ENCODE results near the gene ATP1A4. TPM values are rescaled to one million over a fixed set of nuclear protein-coding genes. Genes with fewer than 3 reads are reported as not detected.

Gene ATP1A4
- total and polyA plus RNA-seq, 2 of the 8 experiments (the other 6 are each of a cell fraction or from before 2014, with no cell fraction given) = 0.48 to 0.61 TPM

DNA sequence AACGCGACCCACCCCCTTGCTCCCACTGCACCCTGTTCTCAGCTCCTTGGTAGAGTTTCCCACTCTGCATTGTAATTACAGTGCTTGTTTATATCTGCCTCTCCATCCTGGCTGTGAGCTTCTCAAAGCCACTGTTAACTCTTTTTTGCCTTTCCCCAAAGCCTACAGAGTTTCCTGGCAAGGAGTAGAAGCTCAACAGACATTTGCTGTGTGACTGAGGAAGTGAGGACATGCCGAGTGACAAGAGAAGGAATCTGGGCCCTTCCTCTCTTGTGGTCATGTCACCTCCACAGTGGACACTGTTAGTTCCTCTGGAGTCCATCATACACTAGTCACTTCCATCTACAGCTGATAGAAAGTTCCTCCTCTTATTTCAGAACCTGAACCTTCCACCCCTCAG, 46.9 kb upstream of the ATP1A4 start:
- peaks cover 6 to 22% (median 15%) of the 10 kb centered on the region in 4 experiments for H3K4me1 ChIP-seq (replicated peaks in 1 of 4; ENCODE audit: control insufficient read depth in 3 of 4, insufficient read depth in 4 of 4, low read length in 3 of 4)
- peak overlapping the region; percentile 11; the same call in 1 of the 2 replicates for H2BK20ac ChIP-seq (ENCODE audit: low read length)
- no peaks in the 10 kb centered on the region for H3K79me1 ChIP-seq (ENCODE audit: low read depth, low read length)
- FAIRE-seq (no peak), DNase-seq (ENCODE audit: low read depth in 1 of 2, low spot score in 2 of 2) (no peak)
- TF ChIP-seq CEBPB (IDR thresholded peaks at IDR 0.05; ENCODE audit: low read depth, low read length) = no peak
- TF ChIP-seq, protein P1, sequence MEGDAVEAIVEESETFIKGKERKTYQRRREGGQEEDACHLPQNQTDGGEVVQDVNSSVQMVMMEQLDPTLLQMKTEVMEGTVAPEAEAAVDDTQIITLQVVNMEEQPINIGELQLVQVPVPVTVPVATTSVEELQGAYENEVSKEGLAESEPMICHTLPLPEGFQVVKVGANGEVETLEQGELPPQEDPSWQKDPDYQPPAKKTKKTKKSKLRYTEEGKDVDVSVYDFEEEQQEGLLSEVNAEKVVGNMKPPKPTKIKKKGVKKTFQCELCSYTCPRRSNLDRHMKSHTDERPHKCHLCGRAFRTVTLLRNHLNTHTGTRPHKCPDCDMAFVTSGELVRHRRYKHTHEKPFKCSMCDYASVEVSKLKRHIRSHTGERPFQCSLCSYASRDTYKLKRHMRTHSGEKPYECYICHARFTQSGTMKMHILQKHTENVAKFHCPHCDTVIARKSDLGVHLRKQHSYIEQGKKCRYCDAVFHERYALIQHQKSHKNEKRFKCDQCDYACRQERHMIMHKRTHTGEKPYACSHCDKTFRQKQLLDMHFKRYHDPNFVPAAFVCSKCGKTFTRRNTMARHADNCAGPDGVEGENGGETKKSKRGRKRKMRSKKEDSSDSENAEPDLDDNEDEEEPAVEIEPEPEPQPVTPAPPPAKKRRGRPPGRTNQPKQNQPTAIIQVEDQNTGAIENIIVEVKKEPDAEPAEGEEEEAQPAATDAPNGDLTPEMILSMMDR (IDR thresholded peaks at IDR 0.05; ENCODE audit: control extremely low read depth in 1 of 3, insufficient read depth in 1 of 3, low read depth in 1 of 3, low read length in 3 of 3) = no peak
- TF ChIP-seq KDM1A (IDR thresholded peaks at IDR 0.05; ENCODE audit: borderline replicate concordance, low read length) = no peak
- TF ChIP-seq KDM5A (IDR thresholded peaks at IDR 0.05; ENCODE audit: low read length) = no peak
- no peak for TF ChIP-seq YY1 (IDR thresholded peaks at IDR 0.05; ENCODE audit: low read depth, low read length)
- TF ChIP-seq HDAC2 (IDR thresholded peaks at IDR 0.05; ENCODE audit: borderline replicate concordance in 1 of 2, low read depth in 2 of 2, low read length in 2 of 2) = no peak
- no peak for TF ChIP-seq TAF7 (optimal IDR thresholded peaks at IDR 0.05; ENCODE audit: borderline replicate concordance, low read depth, low read length)
- ChIA-PET CTCF (ENCODE audit: partially characterized antibody) (interaction anchor here (1.1 to 7.4 kb wide), 25 partner anchors 9 to 187 kb away, joined by 3 to 256 read pairs (median 8); partner anchors contain the start of genes ATP1A2, CASQ1 and KCNJ9), POLR2A (ENCODE audit: partially characterized antibody) (interaction anchor here (0.7 to 4.2 kb wide), 9 partner anchors 9 to 144 kb away, joined by 3 to 31 read pairs (median 3); partner anchors contain the start of gene ATP1A2)
- H4K5ac ChIP-seq (ENCODE audit: insufficient read length, low read depth, low read length) = no peak overlapping the region
- H3K56ac ChIP-seq (replicated peaks; ENCODE audit: insufficient read length, low read depth, low read length) = no peak overlapping the region
- peak overlapping the region; percentile 1 for H3K18ac ChIP-seq (ENCODE audit: extremely low read depth, low read length)
- no peaks in the 10 kb centered on the region for H4K20me1 ChIP-seq (replicated peaks in 1 of 2; ENCODE audit: control insufficient read depth in 1 of 2, insufficient read depth in 2 of 2, low read length in 2 of 2)
- H3K4me3 ChIP-seq (ENCODE audit: extremely low read depth in 1 of 4, insufficient read depth in 2 of 4, low read depth in 3 of 4, low read length in 4 of 4) = no peak overlapping the region
- H3K27ac ChIP-seq (ENCODE audit: low read depth, low read length) = peak overlapping the region; percentile 6; the same call in 1 of the 2 replicates
- H3K36me3 ChIP-seq (ENCODE audit: control insufficient read depth in 2 of 4, insufficient read depth in 4 of 4, low read length in 3 of 4) = no peaks in the 10 kb centered on the region
- no peak overlapping the region for H2BK15ac ChIP-seq (ENCODE audit: low read length)
- 72% methylated on average over 3 of the region's 3 CpGs; no CpG with 5 or more reads in 1 of the 2 experiments for WGBS, 2 experiments (ENCODE audit: extremely low coverage in 1 of 2, insufficient coverage in 1 of 2, insufficient read length in 1 of 2, insufficient replicate concordance in 2 of 2, low coverage in 1 of 2, low lambda C conversion rate in 2 of 2, missing lambda C conversion rate in 1 of 2)
- H2AFZ ChIP-seq (ENCODE audit: low read length) = peak overlapping the region; percentile 65
- no peak overlapping the region for H2BK5ac ChIP-seq (ENCODE audit: low read depth, low read length)
- no peak overlapping the region for H3K14ac ChIP-seq (ENCODE audit: insufficient read length)
- H4K91ac ChIP-seq (replicated peaks; ENCODE audit: insufficient read length, low read length) = no peak overlapping the region
- H2AK5ac ChIP-seq (ENCODE audit: low read depth, low read length) = no peak overlapping the region
- H3K27me3 ChIP-seq (replicated peaks in 1 of 4; ENCODE audit: control insufficient read depth in 3 of 4, extremely low read depth in 1 of 4, insufficient read depth in 3 of 4, low read length in 3 of 4) = no peaks in the 10 kb centered on the region
- no peaks in the 10 kb centered on the region for H3K79me2 ChIP-seq (ENCODE audit: control insufficient read depth in 1 of 2, insufficient read depth in 2 of 2, low read length in 2 of 2)
- H2BK120ac ChIP-seq (replicated peaks; ENCODE audit: low read depth, low read length) = no peak overlapping the region
- no peaks in the 10 kb centered on the region for H3K23me2 ChIP-seq (ENCODE audit: low read depth, low read length)
- no peaks in the 10 kb centered on the region for H3K9me3 ChIP-seq (ENCODE audit: insufficient read depth in 2 of 2, low read depth in 1 of 2, low read length in 1 of 2)
- H2BK12ac ChIP-seq (ENCODE audit: low read depth, low read length) = no peak overlapping the region
- H4K8ac ChIP-seq (ENCODE audit: extremely low read depth, insufficient read depth, low read length) = no peak overlapping the region
- no peak overlapping the region for H3K4me2 ChIP-seq (ENCODE audit: insufficient read depth in 1 of 2, low read depth in 2 of 2, low read length in 2 of 2)
- H3K23ac ChIP-seq (ENCODE audit: insufficient read length) = no peak overlapping the region
- no peak overlapping the region for H3K4ac ChIP-seq (replicated peaks; ENCODE audit: insufficient read length, low read depth, low read length)
- H3K9ac ChIP-seq (replicated peaks in 1 of 4; ENCODE audit: extremely low read depth in 1 of 4, low read depth in 3 of 4, low read length in 3 of 4) = no peak overlapping the region; a peak in 1 of 7 replicates
